Hematopoietic multipotent progenitor cell treated with erythropoietin and hydrocortisone succinate and interleukin-3 and kit ligand, for 6 days (in vitro differentiated cells): Measurements from ENCODE around the gene MTMR4.
"Not testable (repeated sequence)": the region's sequence is repeated elsewhere in the genome, so short reads cannot be mapped to it uniquely, and the experiment has no call there.

ENCODE experiments used
- DNase-seq: peaks from one replicate; pipeline ENCODE4 v3.0.0-alpha.2; 2015

Gene MTMR4

GRCh38 chr17:58521680-58522079 is 7.2 kb upstream of the MTMR4 start:
- DNase-seq: no peak

DNA sequence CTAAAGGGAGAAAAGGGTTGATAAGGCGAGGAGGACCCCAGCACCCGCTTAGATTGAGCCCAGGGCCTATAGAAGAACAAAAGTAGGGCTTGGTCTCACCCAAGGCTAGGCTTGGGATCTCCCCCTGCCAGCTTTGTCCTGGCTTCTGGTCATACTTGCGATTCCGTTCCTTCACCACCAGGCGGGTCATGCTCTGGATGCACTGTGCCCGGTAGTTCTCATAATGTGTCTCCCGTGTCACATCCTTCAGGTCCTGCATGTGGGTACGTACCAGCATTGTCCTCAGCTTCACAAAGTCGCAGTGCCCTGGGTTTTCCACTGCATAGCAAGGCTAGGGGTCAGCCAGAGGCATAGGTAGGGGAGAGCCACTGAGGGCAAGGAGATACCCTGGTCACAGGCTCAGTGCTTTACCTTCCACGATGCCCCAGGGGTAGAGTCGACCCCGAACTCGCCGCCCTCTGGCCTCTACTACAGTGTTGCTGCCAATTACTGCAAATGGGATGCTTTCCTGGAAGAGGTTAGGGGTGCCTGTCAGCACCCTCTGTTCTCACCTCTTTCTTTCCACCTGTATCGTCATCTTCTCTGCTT is 6.5 kb upstream of the MTMR4 start:
- DNase-seq: peak; percentile 74

DNA sequence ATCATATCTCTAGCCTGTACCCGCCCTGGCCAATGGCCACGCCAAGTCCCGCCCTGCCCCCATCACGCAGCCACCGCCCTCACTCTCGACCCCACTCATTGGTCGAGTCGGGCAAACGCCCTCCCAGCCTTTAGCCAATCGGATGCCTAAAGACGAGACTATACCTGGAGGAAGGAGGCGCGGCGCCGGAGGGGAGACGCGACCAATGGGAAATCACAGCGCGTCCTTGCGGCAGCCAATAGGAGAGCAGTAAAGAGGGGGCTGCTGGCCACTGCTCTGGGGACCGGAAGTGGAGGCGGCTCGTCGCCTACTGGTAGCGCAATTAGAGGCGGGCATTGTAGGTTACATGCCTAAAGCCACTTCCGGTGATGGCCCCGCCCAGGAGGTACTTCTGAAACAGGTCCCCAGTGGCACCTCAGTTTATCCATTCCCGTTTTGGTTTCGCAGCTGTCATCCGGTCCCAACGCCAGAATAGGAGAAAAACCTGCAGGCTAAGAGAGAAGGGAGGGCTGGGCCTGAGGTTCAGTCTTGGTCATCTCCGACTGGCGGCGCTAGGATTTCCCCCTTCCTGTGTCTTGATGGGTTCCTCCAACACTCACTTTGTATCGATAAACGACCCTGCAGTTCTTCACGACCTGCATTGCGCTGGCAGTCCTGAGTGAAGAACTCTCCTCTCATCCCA is 3.6 kb upstream of the MTMR4 start:
- DNase-seq: peak; percentile 100

DNA sequence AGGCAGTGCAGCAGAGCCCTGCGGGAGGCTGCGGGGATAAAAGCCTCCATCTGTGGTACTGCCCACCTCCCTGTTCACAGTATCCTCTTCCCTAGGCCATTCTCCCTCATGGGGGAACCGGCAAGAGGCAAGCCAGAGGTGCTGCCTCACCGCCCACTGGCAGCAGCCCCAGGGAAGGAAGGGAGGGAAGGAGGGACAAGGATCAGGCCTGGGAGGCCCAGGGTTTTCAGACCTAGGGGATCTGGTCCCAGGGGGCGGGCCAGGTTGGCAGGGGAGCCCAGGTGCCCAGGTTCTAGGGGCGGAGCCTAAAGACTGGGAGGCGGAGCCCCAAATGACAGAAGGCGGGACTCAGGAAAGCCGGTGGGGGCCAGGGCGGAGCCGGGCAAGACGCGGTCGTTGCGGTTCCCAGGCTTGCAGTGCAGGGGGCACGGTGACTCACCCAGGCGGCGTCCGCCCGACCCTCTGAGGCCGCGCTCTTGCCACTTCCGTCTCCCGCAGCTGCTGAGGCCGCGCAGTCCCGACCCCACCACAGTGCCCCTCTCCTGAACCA is 3.0 kb upstream of the MTMR4 start:
- DNase-seq: no peak

DNA sequence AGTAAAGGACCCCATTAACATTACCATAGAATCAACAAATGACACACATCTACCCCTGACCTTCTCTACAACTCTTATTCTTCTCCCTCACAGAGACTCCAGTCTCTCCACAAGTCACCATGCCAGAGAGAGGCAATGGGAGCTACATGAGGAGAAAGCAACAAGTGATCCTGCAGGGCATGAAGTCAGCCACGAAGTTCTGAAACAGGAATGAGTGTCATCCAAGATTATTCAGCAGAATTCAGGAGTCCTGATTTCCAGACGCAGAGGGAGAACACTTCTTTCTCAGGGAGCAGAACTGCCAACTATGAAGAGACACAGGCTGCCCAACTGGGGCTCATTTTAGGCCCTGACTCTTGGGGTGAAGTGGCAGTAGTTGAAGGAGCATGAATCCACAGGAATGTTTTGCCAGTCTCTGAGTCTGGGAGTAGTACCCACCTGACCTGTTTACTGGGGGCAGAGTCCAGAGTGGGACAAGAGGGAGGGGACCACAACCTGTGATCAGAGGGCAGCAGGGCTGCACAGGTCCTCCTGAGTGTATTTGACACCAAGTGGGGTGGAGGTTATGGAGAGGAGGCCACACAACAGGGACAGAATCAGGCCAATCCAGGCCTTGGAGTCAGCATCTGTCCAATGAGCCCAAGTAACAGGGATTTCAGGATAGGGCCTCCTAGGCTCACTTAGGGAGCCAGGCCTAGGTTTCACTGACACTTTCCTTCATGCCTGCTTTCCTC is 2.4 kb upstream of the MTMR4 start:
- DNase-seq: no peak

DNA sequence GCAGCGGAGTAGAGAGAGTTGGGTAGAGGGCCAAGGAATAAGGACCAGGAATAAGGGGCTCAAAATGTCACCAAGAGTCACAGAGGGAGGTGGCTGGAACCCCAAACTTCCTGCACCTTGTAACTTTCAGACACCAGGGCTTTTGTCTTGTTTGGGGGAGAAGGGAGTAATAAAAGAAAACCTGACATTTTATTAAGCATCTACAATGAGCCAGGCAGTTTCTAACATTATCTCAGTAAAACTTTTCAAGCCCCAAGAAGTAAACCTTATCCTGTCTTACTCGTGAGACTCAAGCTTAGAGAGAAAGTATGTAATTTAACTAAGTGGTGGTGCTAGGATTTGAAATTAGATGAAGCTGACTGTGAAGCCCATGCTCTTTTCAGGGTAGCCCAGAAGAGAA is 848 bp upstream of the MTMR4 start:
- no peak for DNase-seq

DNA sequence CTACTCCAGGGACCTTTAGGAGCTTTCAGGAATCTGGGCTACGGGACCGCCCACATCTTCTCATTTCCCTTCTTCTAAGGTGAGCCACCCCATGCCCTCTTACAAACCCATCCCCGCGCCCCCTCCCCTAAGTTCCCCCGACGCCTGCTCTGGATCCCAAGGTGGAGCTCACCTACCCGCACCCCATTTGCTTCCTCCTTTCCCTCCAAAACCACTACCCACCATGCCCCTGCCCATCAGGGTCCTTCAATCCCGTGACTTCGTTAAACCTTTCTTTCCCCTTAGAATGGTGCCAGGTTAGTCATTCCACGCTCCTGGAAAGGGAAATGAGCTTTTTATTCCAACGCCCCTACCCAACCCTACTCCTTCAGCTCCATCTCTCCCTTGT is 326 bp upstream of the MTMR4 start:
- no peak for DNase-seq

DNA sequence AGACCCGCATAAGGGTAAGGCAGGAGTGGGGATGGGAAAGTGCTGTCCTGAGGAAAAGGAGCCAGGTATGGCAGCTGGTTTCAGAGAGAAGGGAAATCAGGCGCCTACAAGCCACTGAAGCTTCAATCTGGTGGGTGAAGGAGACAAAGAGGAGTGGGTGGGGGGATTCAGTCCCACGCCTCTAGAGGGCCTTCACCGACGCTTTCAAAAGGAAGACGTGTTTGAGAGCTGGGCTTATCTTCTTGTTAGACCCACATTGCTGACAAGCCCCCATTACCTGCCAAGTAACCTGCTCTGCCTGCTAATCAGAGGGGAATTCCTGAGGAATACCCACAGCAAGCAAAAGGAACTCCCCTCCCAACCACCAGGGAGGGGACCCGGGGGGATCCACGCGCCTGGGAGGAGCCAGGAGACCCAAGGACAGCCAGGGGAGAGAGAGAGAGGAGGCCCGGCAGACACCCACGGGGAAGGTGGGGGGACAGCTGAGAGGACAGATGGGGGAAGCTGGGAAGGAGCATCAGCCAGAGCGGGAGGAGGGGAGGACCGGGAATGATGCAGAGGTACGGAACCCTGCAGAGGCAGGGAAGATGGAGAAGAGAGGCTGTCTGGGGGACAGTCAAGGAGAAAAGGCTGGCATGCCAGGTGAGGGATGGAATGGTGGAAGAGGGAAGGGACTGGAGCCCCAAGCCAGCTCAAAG is 1.0 kb downstream of the MTMR4 start:
- DNase-seq: no peak

GRCh38 chr17:58510075-58510474 is 4.4 kb downstream of the MTMR4 start:
- no peak for DNase-seq

GRCh38 chr17:58508341-58509067 is 5.9 kb downstream of the MTMR4 start:
- DNase-seq: no peak

- no peak for DNase-seq
Measured at GRCh38 chr17:58507123-58507634, 7.3 kb downstream of the MTMR4 start.

DNA sequence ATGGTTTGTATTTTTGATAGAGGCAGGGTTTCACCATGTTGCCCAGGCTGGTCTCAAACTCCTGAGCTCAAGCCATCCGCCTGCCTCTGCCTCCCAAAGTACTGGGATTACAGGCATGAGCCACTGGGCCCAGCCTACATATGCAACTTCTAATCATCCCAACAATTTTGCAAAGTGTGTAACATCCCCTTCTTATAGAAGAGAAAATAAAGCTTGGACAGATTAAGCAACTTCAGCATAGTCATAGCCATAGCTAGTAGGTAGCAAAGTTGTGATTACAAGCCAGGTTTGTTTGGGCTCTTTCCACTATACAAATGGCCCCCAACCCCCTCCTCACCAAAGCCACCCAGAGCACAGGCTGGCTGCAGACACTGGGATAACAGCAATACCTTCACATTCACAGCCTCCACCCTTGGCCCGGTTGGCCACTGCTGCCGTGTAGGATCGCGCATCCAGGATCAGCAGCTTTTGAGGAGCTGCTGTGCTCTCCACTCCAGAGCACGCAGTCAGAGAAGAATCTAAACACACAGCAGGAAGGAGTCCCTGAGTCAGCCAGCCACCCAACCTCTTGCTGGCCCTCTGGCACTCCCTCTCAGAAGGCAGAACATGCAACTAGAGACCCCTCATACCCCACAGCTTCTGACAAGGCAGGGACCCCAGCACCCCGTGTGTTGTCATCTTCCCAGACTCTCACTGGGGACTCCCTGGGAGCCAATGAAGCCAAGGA is 7.9 kb downstream of the MTMR4 start:
- no peak for DNase-seq

GRCh38 chr17:58504826-58505351 is 9.5 kb downstream of the MTMR4 start:
- DNase-seq: peak; percentile 39

GRCh38 chr17:58503866-58504265 is 10.6 kb downstream of the MTMR4 start:
- DNase-seq: no peak

DNA sequence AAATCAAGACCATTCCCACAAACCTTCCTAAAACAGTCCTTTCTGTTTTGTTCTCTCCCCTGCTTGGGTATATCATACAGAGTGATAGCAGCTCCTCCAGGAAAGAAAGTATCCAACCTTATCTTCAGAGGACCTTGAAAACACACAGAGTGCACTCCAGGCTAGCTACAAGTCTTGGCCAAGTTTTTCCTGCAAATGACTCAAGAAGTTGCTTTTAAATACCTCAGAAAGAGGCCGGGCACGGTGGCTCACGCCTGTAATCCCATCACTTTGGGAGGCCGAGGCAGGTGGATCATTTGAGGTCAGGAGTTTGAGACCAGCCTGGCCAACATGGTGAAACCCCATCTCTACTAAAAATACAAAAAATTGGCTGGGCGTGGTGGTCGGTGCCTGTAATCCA is 11.3 kb downstream of the MTMR4 start:
- not testable (repeated sequence) for DNase-seq

DNA sequence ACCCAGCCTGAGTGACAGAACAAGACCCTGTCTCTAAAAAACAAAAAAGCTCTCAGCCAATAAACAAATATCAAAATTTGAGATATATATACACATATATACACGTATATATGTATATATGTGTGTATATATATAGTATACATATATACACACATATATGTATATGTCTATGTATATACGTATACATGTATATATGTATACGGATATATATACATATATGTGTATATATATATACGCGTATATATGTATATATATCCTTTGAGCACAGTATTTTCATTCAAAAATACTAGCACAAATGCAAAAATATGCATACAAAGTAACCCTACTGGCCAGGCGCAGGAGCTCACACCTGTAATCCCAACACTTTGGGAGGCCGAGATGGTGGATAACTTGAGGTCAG is 13.0 kb downstream of the MTMR4 start:
- DNase-seq: no peak

- DNase-seq: no peak
Measured at GRCh38 chr17:58498177-58498828, 16.1 kb downstream of the MTMR4 start.

DNA sequence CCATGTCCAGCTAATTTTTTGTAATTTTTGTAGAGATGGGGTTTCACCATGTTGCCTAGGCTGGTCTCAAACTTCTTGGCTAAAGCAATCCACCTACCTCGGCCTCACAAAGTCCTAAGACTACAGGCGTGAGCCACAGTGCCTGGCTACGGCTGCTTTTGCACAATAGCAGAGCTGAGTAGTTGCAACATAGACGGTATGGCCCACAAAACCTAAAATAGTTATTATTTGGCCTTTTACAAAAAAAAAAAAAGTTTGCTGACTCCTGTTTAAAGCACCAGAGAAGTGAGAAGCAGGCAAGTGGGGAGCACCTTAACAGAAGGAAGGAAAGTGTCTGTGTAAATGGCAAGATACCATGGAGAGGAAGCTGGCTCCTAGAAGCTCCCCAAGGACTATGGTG is 20.9 kb downstream of the MTMR4 start:
- DNase-seq: no peak

GRCh38 chr17:58492238-58493121 is 22.0 kb downstream of the MTMR4 start:
- peak; percentile 94 for DNase-seq

DNA sequence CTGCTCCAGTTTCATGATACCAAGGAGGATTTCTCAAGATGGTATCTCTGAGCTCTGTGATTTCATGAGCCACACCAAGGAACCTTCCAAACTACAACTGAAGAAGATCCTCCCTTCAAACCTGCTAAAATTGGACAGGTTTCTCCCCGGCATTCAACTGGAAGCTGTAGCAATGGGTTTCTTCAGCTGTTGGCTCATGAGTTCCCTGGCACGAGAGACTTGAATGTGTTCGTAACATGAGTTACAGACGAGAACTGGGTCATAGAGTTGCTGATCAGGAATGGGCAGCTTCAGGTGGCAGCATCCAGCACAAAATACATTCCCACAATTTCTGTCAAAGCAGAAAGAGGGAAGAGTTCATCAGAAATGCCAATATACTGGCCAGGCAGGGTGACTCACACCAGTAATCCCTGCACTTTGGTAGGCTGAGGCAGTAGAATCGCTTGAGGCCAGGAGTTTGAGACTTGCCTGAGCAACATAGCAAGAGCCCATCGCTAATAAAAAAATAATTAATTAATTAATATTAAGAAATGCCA is 22.9 kb downstream of the MTMR4 start:
- DNase-seq: no peak
